ENCODE measurements around the gene ARFGEF3. TPM values are rescaled to one million over a fixed set of nuclear protein-coding genes. Genes with fewer than 3 reads are reported as not detected.

Gene ARFGEF3
- total RNA-seq, 1 experiment from 2014 or later: 7.0 TPM

DNA sequence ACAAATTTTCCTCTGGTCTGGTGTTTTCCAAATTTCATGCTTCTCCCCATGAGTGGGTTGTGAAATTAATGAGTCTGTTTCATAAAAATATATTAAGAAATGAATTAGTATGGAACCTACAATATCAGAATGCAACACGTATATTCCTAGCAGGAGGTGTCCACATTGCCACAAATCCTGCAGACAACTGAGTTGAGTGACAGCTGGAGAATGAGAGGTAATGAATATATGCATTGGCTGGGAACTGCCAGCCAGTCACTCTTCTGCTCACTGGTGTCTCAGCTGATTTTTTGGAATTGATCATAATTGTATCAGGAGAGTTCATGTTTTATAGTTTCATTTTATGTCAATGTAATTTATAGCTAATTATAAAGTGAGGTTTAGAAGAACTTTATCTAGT lies 6.3 kb upstream of the ARFGEF3 start:
- Histone ChIP-seq H3K36me3 (replicated peaks; ENCODE audit: control insufficient read depth, insufficient read depth, low read length) (no peaks in the 10 kb centered on the region), H3K27me3 (ENCODE audit: control insufficient read depth, insufficient read depth, low read length) (peaks cover 10% of the 10 kb centered on the region), H3K4me3 (ENCODE audit: insufficient read depth, low read depth, low read length) (no peak overlapping the region)
- DNase-seq: no peak

DNA sequence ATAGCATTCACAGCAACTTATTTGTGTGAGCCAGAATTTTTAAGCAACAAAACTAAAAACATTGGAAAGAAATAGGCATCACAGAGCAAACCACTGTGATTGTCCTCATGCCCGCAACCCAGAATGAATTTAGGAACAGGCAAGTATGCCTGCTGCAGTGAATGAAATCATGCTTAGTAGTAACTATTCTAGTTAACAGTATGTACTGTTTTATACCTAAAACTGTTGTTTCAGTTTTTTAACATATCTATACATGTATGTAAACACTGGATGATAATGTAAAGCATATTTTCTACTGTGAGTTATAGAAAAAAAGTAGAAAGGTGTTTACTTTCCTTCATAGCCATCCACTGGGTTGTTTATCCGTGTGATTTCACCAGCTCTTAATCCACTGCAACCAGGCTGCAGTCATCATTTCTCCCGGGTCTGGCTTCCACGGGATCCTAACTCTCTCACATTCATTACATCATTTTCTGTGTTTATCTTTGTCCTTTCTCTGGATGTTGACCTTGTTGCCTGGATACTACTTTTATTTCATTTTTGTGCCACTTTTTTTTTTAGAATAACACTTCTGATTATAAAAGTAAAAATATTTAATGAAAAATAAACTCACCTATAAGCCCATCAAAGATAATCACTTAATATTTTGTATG lies 3.6 kb upstream of the ARFGEF3 start:
- no peak for DNase-seq
- H3K27me3 ChIP-seq (ENCODE audit: control insufficient read depth, insufficient read depth, low read length): peaks cover 32% of the 10 kb centered on the region

GRCh38 chr6:138159246-138159645 lies 2.5 kb upstream of the ARFGEF3 start:
- no peak overlapping the region for H3K4me3 ChIP-seq (ENCODE audit: insufficient read depth, low read depth, low read length)
- DNase-seq: no peak
- peaks cover 36% of the 10 kb centered on the region for H3K27me3 ChIP-seq (ENCODE audit: control insufficient read depth, insufficient read depth, low read length)
- H3K36me3 ChIP-seq (replicated peaks; ENCODE audit: control insufficient read depth, insufficient read depth, low read length): no peaks in the 10 kb centered on the region

More for the DNA sequence above, 3.6 kb upstream of the ARFGEF3 start:
- Histone ChIP-seq H3K4me3 (ENCODE audit: insufficient read depth, low read depth, low read length) (no peak overlapping the region), H3K36me3 (replicated peaks; ENCODE audit: control insufficient read depth, insufficient read depth, low read length) (no peaks in the 10 kb centered on the region)

- no peak for DNase-seq
- H3K36me3 ChIP-seq (replicated peaks; ENCODE audit: control insufficient read depth, insufficient read depth, low read length): no peaks in the 10 kb centered on the region
- H3K27me3 ChIP-seq (ENCODE audit: control insufficient read depth, insufficient read depth, low read length): peaks cover 36% of the 10 kb centered on the region
- peak overlapping the region; percentile 85 for H3K4me3 ChIP-seq (ENCODE audit: insufficient read depth, low read depth, low read length)
Measured at GRCh38 chr6:138160329-138161087, 1.2 kb upstream of the ARFGEF3 start.

- no peaks in the 10 kb centered on the region for H3K36me3 ChIP-seq (replicated peaks; ENCODE audit: control insufficient read depth, insufficient read depth, low read length)
- H3K4me3 ChIP-seq (ENCODE audit: insufficient read depth, low read depth, low read length): peak overlapping the region; percentile 85
- no peak for DNase-seq
- peaks cover 36% of the 10 kb centered on the region for H3K27me3 ChIP-seq (ENCODE audit: control insufficient read depth, insufficient read depth, low read length)
Measured at GRCh38 chr6:138161088-138161337, 726 bp upstream of the ARFGEF3 start.

- Histone ChIP-seq H3K4me3 (ENCODE audit: insufficient read depth, low read depth, low read length) (peak overlapping the region; percentile 85), H3K27me3 (ENCODE audit: control insufficient read depth, insufficient read depth, low read length) (peaks cover 36% of the 10 kb centered on the region), H3K36me3 (replicated peaks; ENCODE audit: control insufficient read depth, insufficient read depth, low read length) (no peaks in the 10 kb centered on the region)
- peak; percentile 65 for DNase-seq
Measured at GRCh38 chr6:138162111-138162954, 594 bp downstream of the ARFGEF3 start.

- no peak for DNase-seq
- Histone ChIP-seq H3K4me3 (ENCODE audit: insufficient read depth, low read depth, low read length) (peak overlapping the region; percentile 85; the same call in 1 of the 2 replicates), H3K36me3 (replicated peaks; ENCODE audit: control insufficient read depth, insufficient read depth, low read length) (no peaks in the 10 kb centered on the region), H3K27me3 (ENCODE audit: control insufficient read depth, insufficient read depth, low read length) (peaks cover 36% of the 10 kb centered on the region)
Measured at GRCh38 chr6:138162955-138163575, 1.3 kb downstream of the ARFGEF3 start.

GRCh38 chr6:138175596-138175995 lies 13.9 kb downstream of the ARFGEF3 start:
- no peaks in the 10 kb centered on the region for H3K36me3 ChIP-seq (replicated peaks; ENCODE audit: control insufficient read depth, insufficient read depth, low read length)
- H3K27me3 ChIP-seq (ENCODE audit: control insufficient read depth, insufficient read depth, low read length): no peaks in the 10 kb centered on the region
- no peak overlapping the region for H3K4me3 ChIP-seq (ENCODE audit: insufficient read depth, low read depth, low read length)
- no peak for DNase-seq

DNA sequence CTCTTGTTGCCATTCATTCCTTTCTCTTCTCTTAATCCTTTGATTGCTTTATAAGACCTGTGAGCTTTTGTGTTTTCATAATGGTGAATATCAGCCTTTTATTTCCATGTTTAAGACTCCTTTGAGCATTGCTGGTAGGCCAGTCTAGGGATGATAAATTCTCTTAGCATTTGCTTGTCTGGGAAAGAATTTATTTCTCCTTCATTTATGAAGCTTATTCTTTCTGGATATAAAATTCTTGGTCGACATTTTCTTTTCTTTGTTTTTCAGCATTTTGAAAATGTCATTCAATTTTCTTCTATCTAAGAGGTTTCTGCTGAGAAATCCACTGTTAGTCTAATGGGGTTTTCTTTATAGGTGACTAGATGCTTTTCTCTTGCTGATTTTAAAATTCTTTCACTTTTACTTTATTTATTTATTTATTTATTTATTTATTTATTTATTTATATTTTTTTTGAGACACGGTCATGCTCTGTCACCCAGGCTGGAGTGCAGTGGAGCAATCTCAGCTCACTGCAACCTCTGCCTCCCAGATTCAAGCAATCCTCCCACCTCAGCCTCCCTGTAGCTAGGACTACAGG lies 15.0 kb downstream of the ARFGEF3 start:
- no peak overlapping the region for H3K4me3 ChIP-seq (ENCODE audit: insufficient read depth, low read depth, low read length)
- H3K27me3 ChIP-seq (ENCODE audit: control insufficient read depth, insufficient read depth, low read length): no peaks in the 10 kb centered on the region
- DNase-seq: no peak
- H3K36me3 ChIP-seq (replicated peaks; ENCODE audit: control insufficient read depth, insufficient read depth, low read length): no peaks in the 10 kb centered on the region

- Histone ChIP-seq H3K27me3 (ENCODE audit: control insufficient read depth, insufficient read depth, low read length) (no peaks in the 10 kb centered on the region), H3K36me3 (replicated peaks; ENCODE audit: control insufficient read depth, insufficient read depth, low read length) (no peaks in the 10 kb centered on the region), H3K4me3 (ENCODE audit: insufficient read depth, low read depth, low read length) (no peak overlapping the region)
- peak; percentile 55 for DNase-seq
Measured at GRCh38 chr6:138182939-138183789, 21.4 kb downstream of the ARFGEF3 start.

GRCh38 chr6:138183790-138184134 lies 22.0 kb downstream of the ARFGEF3 start:
- H3K4me3 ChIP-seq (ENCODE audit: insufficient read depth, low read depth, low read length): no peak overlapping the region

DNA sequence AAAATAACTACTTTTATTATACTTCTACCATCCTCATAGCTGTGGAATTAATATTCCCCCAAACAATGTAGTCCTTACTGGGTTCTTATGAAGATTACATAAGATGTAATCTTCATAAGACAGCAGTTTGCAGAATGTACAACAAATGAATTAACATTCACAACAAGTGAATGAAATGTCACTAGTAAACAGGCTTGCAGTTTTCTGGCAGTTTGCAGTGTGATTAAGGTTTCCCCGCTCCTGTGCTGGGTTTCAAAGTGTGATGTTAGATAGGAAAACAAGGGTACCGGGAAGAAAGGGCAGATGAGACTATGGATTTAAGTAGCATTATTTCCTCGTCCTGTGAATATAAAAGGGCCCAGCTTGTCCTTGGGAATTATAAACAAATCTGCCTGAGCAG lies 22.5 kb downstream of the ARFGEF3 start:
- H3K4me3 ChIP-seq (ENCODE audit: insufficient read depth, low read depth, low read length): no peak overlapping the region
- H3K27me3 ChIP-seq (ENCODE audit: control insufficient read depth, insufficient read depth, low read length): no peaks in the 10 kb centered on the region
- H3K36me3 ChIP-seq (replicated peaks; ENCODE audit: control insufficient read depth, insufficient read depth, low read length): no peaks in the 10 kb centered on the region
- DNase-seq: no peak

More at GRCh38 chr6:138183790-138184134, 22.0 kb downstream of the ARFGEF3 start:
- no peak for DNase-seq
- Histone ChIP-seq H3K27me3 (ENCODE audit: control insufficient read depth, insufficient read depth, low read length) (no peaks in the 10 kb centered on the region), H3K36me3 (replicated peaks; ENCODE audit: control insufficient read depth, insufficient read depth, low read length) (no peaks in the 10 kb centered on the region)

DNA sequence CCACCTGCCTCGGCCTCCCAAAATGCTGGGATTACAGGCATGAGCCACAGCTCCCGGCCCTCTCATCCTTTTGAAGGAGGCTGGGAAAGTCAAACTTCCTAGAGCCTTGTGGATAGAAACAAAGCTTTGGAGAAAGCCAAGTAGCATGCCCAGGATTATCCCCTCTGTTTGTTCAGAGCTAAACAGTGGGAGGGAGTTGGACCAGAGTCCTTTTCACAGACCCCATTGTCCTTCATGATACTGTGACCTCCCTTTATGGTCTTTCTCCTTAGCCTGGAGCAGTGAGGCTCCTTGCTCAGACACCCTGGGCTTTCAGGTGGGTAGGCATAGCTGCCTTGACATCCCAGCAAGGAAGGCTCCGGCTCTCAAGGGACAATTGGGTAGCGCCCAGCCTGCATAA lies 25.4 kb downstream of the ARFGEF3 start:
- no peaks in the 10 kb centered on the region for H3K27me3 ChIP-seq (ENCODE audit: control insufficient read depth, insufficient read depth, low read length)
- no peaks in the 10 kb centered on the region for H3K36me3 ChIP-seq (replicated peaks; ENCODE audit: control insufficient read depth, insufficient read depth, low read length)
- no peak for DNase-seq
- H3K4me3 ChIP-seq (ENCODE audit: insufficient read depth, low read depth, low read length): no peak overlapping the region
